ENCODE results near the gene HHLA2.

The HHLA2 gene

GRCh38 chr3:108300103-108300849 lies 3.9 kb downstream of the HHLA2 start:
- no peak for DNase-seq

- DNase-seq: no peak
Measured at GRCh38 chr3:108301695-108302404, 5.5 kb downstream of the HHLA2 start.

- DNase-seq: no peak
Measured at GRCh38 chr3:108302570-108302969, 6.2 kb downstream of the HHLA2 start.

- no peak for DNase-seq
Measured at GRCh38 chr3:108305484-108306172, 9.3 kb downstream of the HHLA2 start.

GRCh38 chr3:108311797-108312196 lies 15.4 kb downstream of the HHLA2 start:
- no peak for DNase-seq

- no peak for DNase-seq
Measured at GRCh38 chr3:108312656-108313055, 16.3 kb downstream of the HHLA2 start.

GRCh38 chr3:108315767-108316301 lies 19.5 kb downstream of the HHLA2 start:
- DNase-seq: no peak

GRCh38 chr3:108319428-108320082 lies 23.2 kb downstream of the HHLA2 start:
- DNase-seq: no peak

GRCh38 chr3:108320746-108321350 lies 24.5 kb downstream of the HHLA2 start:
- no peak for DNase-seq

GRCh38 chr3:108322352-108322751 lies 26.0 kb downstream of the HHLA2 start:
- no peak for DNase-seq

- no peak for DNase-seq
Measured at GRCh38 chr3:108324177-108324576, 27.8 kb downstream of the HHLA2 start.

GRCh38 chr3:108327168-108327567 lies 30.8 kb downstream of the HHLA2 start:
- no peak for DNase-seq

- no peak for DNase-seq
Measured at GRCh38 chr3:108328821-108329486, 32.6 kb downstream of the HHLA2 start.

- no peak for DNase-seq
Measured at GRCh38 chr3:108329508-108329907, 33.2 kb downstream of the HHLA2 start.

- no peak for DNase-seq
Measured at GRCh38 chr3:108329947-108330346, 33.6 kb downstream of the HHLA2 start.

- no peak for DNase-seq
Measured at GRCh38 chr3:108331792-108332191, 35.4 kb downstream of the HHLA2 start.

GRCh38 chr3:108333961-108334360 lies 37.6 kb downstream of the HHLA2 start:
- no peak for DNase-seq

GRCh38 chr3:108334701-108335100 lies 38.4 kb downstream of the HHLA2 start:
- DNase-seq: no peak

GRCh38 chr3:108338901-108339545 lies 42.7 kb downstream of the HHLA2 start:
- no peak for DNase-seq

- no peak for DNase-seq
Measured at GRCh38 chr3:108341911-108342310, 45.6 kb downstream of the HHLA2 start.

- DNase-seq: no peak
Measured at GRCh38 chr3:108342837-108343486, 46.6 kb downstream of the HHLA2 start.
